Osteoblast (primary cell): ENCODE data around the gene RALGPS1. TPM values are rescaled to one million over a fixed set of nuclear protein-coding genes. Genes with fewer than 3 reads are reported as not detected.

ENCODE experiments used
- DNase-seq: peaks from one replicate; pipeline ENCODE4 v3.0.0; 2011; ENCODE audit warnings: low spot score, mixed read lengths; ENCODE audit not compliant: insufficient read length; ENCODE audit errors: missing footprints
- H2AFZ ChIP-seq: 2 replicates; pipeline ENCODE4 v1.6.0; 2011; ENCODE audit warnings: mild to moderate bottlenecking, low read length
- H3K27ac ChIP-seq: 2 replicates; pipeline ENCODE4 v1.5.1; 2011; ENCODE audit warnings: mild to moderate bottlenecking, low read depth, low read length, moderate library complexity
- H3K27me3 ChIP-seq: 2 replicates; pipeline ENCODE4 v1.6.0; 2012; ENCODE audit warnings: mild to moderate bottlenecking, control low read depth, inconsistent platforms, low read length, moderate library complexity; ENCODE audit not compliant: insufficient read depth
- H3K36me3 ChIP-seq: 2 replicates; pipeline ENCODE4 v1.5.1; 2011; ENCODE audit warnings: mild to moderate bottlenecking, low read length, control low read depth, moderate library complexity; ENCODE audit not compliant: insufficient read depth
- H3K4me1 ChIP-seq: 2 replicates; pipeline ENCODE4 v1.5.1; 2011; ENCODE audit warnings: mild to moderate bottlenecking, low read length, control low read depth, moderate library complexity; ENCODE audit not compliant: insufficient read depth
- H3K4me2 ChIP-seq: 2 replicates; pipeline ENCODE4 v1.6.0; 2011; ENCODE audit warnings: mild to moderate bottlenecking, low read length; ENCODE audit not compliant: insufficient read depth
- H3K4me3 ChIP-seq: fragments of 200-600 bp; sonication (generic); 3 replicates; pipeline ENCODE4 v1.5.1; 2012; ENCODE audit warnings: mild to moderate bottlenecking, low read length, inconsistent platforms; ENCODE audit not compliant: insufficient read depth
- H3K79me2 ChIP-seq: 2 replicates; pipeline ENCODE4 v1.6.0; 2012; ENCODE audit warnings: mild to moderate bottlenecking, low read length, control low read depth, inconsistent platforms; ENCODE audit not compliant: insufficient read depth
- H3K9me3 ChIP-seq: 2 replicates; pipeline ENCODE4 v1.5.1; 2011; ENCODE audit warnings: low read depth, low read length, control low read depth
- H4K20me1 ChIP-seq: 2 replicates; pipeline ENCODE4 v1.6.0; 2012; ENCODE audit warnings: mild to moderate bottlenecking, low read length, control low read depth; ENCODE audit not compliant: insufficient read depth
- total RNA-seq: library from RNA; depleted of rRNA; stranded (reverse); fragments of >200 nt; gene quantifications from 2 replicates; pipeline ENCODE4 v1.2.3, GENCODE V29; 2012
- TF ChIP-seq, protein P1 (sequence below): IDR thresholded peaks from 2 replicates; pipeline ENCODE4 v1.5.1; 2011; ENCODE audit warnings: mild to moderate bottlenecking, low read depth, low read length, moderate library complexity; ENCODE audit errors: extremely low read depth

Gene RALGPS1
- total RNA-seq, 1 donor = 5.1 TPM

DNA sequence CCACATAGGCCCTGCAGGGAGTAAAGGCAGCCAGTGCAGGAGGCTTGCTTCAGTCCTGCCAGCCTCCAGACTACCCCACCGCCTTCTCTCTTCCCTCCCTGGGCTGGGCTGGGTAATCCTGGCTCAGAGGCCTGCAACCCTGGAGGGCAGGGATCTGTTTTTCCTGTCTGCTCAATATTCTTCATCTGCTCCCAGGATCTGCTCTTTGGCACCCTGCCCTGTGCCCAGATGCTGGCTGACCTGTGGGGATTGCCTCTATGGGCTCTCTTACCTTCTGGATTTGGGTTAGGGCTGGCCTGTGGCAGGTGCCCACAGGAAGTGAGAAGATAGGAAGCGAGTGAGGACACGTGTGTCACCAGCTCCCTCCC lies 215.1 kb downstream of the RALGPS1 start:
- Histone ChIP-seq H2AFZ (no peak overlapping the region), H3K4me1 (peaks cover 54% of the 10 kb centered on the region)
- TF ChIP-seq, protein P1, sequence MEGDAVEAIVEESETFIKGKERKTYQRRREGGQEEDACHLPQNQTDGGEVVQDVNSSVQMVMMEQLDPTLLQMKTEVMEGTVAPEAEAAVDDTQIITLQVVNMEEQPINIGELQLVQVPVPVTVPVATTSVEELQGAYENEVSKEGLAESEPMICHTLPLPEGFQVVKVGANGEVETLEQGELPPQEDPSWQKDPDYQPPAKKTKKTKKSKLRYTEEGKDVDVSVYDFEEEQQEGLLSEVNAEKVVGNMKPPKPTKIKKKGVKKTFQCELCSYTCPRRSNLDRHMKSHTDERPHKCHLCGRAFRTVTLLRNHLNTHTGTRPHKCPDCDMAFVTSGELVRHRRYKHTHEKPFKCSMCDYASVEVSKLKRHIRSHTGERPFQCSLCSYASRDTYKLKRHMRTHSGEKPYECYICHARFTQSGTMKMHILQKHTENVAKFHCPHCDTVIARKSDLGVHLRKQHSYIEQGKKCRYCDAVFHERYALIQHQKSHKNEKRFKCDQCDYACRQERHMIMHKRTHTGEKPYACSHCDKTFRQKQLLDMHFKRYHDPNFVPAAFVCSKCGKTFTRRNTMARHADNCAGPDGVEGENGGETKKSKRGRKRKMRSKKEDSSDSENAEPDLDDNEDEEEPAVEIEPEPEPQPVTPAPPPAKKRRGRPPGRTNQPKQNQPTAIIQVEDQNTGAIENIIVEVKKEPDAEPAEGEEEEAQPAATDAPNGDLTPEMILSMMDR = no peak

DNA sequence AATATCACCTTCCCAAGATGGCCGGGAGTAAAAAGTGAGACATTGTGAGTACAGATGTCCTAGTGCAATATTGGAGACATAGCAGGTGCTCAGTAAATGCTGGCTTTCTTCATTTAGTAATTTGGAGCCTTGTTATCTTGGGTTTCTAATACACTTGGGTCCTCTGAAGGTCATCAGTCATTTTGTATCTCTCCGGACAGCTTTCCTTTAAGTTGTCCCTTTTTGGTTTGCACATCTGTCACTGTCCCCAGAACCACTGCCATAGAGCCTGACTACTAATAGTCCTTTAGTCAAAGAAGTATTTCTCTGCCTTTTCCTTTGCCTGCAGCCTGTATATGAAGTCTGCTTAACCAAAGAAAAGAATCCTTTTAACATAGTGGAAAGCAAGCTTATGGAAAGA lies 215.7 kb downstream of the RALGPS1 start:
- H3K79me2 ChIP-seq = no peaks in the 10 kb centered on the region
- H3K27me3 ChIP-seq = no peaks in the 10 kb centered on the region
- H4K20me1 ChIP-seq = no peaks in the 10 kb centered on the region
- no peaks in the 10 kb centered on the region for H3K9me3 ChIP-seq
- DNase-seq = no peak
- H2AFZ ChIP-seq = no peak overlapping the region
- TF ChIP-seq, protein P1 = no peak
- peaks cover 57% of the 10 kb centered on the region for H3K4me1 ChIP-seq
- no peak overlapping the region for H3K4me2 ChIP-seq
- no peaks in the 10 kb centered on the region for H3K36me3 ChIP-seq
- H3K4me3 ChIP-seq = no peak overlapping the region
- H3K27ac ChIP-seq = peak overlapping the region; percentile 89

More for the DNA sequence above, 215.1 kb downstream of the RALGPS1 start:
- H3K4me2 ChIP-seq = no peak overlapping the region
- H3K27ac ChIP-seq = no peak overlapping the region
- no peaks in the 10 kb centered on the region for H3K36me3 ChIP-seq
- H3K4me3 ChIP-seq = no peak overlapping the region
- H3K9me3 ChIP-seq = no peaks in the 10 kb centered on the region
- H3K27me3 ChIP-seq = no peaks in the 10 kb centered on the region
- no peaks in the 10 kb centered on the region for H4K20me1 ChIP-seq
- H3K79me2 ChIP-seq = no peaks in the 10 kb centered on the region
- DNase-seq = no peak

DNA sequence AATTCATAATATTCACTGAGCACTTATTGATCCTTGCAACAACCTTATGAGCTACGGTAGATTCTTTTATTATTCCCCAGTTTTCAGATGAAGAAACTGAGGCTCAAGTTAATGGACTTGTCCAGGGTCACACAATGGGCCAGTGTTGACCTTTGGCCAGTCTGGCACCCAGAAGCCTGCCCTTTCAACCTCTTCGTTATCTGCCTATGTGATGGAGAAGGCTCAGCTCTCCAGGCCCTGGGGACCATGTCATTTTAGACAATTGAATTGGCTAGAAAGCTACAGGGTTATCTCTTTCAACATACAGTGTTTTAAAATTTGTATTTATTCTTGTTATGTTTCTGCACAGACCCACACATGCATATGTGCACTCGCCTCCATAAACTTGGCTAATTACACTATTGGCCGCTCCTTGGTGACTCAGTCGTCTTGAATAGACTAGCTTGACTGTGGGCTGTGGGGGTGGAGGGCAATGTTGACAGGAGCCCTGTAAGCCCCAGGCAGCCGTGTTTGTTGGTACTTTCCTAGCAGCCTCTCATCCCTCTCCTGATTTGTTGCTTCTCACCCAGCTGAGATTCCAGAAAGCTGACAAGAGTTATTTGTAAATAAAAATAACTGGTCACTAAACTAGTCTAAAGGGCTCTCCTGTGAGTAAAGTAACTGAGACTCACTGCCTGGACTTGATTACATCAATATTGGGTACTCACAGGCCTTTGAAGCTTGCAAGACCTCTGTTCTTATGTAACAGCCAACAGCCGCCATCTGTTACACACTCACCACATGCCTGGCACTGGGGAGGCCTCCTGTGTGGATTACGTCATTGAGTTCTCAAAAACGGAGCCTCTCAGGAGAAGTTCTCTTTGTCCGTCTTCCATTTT lies 216.3 kb downstream of the RALGPS1 start:
- Histone ChIP-seq H2AFZ (no peak overlapping the region), H3K4me1 (peaks cover 57% of the 10 kb centered on the region), H4K20me1 (no peaks in the 10 kb centered on the region), H3K4me2 (peak overlapping the region; percentile 27), H3K27ac (peak overlapping the region; percentile 89), H3K4me3 (no peak overlapping the region), H3K79me2 (no peaks in the 10 kb centered on the region), H3K9me3 (no peaks in the 10 kb centered on the region), H3K36me3 (no peaks in the 10 kb centered on the region), H3K27me3 (no peaks in the 10 kb centered on the region)
- DNase-seq = no peak
- TF ChIP-seq, protein P1 = no peak

DNA sequence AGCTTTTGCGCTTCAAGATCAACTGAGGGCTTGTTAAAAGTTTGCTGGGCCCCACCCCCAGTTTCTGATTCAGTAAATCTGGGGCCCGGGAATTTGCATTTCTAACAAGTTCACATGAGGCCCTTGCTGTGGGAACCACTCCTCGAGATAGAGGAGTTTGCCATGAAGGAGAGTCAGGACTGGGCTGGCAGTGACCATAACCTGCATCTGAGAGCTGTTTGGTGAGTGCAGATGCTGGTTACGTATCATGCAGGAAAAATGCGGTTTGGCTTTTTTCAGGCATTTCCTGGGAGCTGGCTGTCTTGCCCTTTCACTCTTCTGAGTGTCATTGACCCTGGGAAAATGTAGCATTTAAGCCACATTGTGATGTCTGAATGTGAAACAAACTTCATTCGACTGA lies 217.3 kb downstream of the RALGPS1 start:
- H2AFZ ChIP-seq = no peak overlapping the region
- no peaks in the 10 kb centered on the region for H3K9me3 ChIP-seq
- H4K20me1 ChIP-seq = no peaks in the 10 kb centered on the region
- H3K4me1 ChIP-seq = peaks cover 51% of the 10 kb centered on the region
- TF ChIP-seq, protein P1 = no peak
- no peaks in the 10 kb centered on the region for H3K79me2 ChIP-seq
- H3K27ac ChIP-seq = peak overlapping the region; percentile 89
- H3K4me3 ChIP-seq = no peak overlapping the region
- peaks cover 4% of the 10 kb centered on the region for H3K27me3 ChIP-seq
- peak overlapping the region; percentile 23 for H3K4me2 ChIP-seq
- no peak for DNase-seq
- no peaks in the 10 kb centered on the region for H3K36me3 ChIP-seq
